Natural killer cell (primary cell): ENCODE results near the gene CDK12. TPM values are rescaled to one million over a fixed set of nuclear protein-coding genes. Genes with fewer than 3 reads are reported as not detected.
"Not testable (repeated sequence)": the region's sequence is repeated elsewhere in the genome, so short reads cannot be mapped to it uniquely, and the experiment has no call there.

ENCODE experiments used
- ATAC-seq, 3 donors: fragments of 150-1000 bp in 2 of 3; fragments of 200-7000 bp in 1 of 3; cut with Tn5 transposase; 1 replicate in 1 of 3; 2 replicates in 2 of 3; pipeline ENCODE4 v1.10.0; 2021; ENCODE audit warnings: mild to moderate bottlenecking in 2 of 3, moderate library complexity in 2 of 3
- DNase-seq, 2 donors: peaks; one replicate each; pipeline versions ENCODE4 v3.0.0 to v3.0.0-alpha.2; 2013 to 2021; ENCODE audit warnings: mixed read lengths in 1 of 2
- H3K27ac ChIP-seq: one replicate; pipeline ENCODE4 v1.5.1; 2013; ENCODE audit warnings: mild to moderate bottlenecking, low read length
- H3K27me3 ChIP-seq: one replicate; pipeline ENCODE4 v1.6.1; 2013; ENCODE audit warnings: low read length; ENCODE audit not compliant: control insufficient read depth, insufficient read depth
- H3K36me3 ChIP-seq: one replicate; pipeline ENCODE4 v1.6.1; 2013; ENCODE audit warnings: low read length; ENCODE audit not compliant: control insufficient read depth, insufficient read depth
- H3K4me1 ChIP-seq: one replicate; pipeline ENCODE4 v1.6.1; 2013; ENCODE audit warnings: low read length; ENCODE audit not compliant: control insufficient read depth, insufficient read depth
- H3K4me3 ChIP-seq: one replicate; pipeline ENCODE4 v1.5.1; 2013; ENCODE audit warnings: low read length
- H3K9me3 ChIP-seq: one replicate; pipeline ENCODE4 v1.6.1; 2013; ENCODE audit warnings: low read length; ENCODE audit not compliant: control insufficient read depth, insufficient read depth
- H3K27ac Mint-ChIP-seq, 2 donors: one replicate each; pipeline ENCODE4 v1.8.0; 2022; ENCODE audit warnings: mild to moderate bottlenecking in 2 of 2, mixed read lengths in 2 of 2, moderate library complexity in 1 of 2
- H3K27me3 Mint-ChIP-seq, 2 donors: one replicate each; pipeline ENCODE4 v1.8.0; 2022; ENCODE audit warnings: low read depth in 2 of 2, mixed read lengths in 2 of 2
- H3K36me3 Mint-ChIP-seq: one replicate; pipeline ENCODE4 v1.8.0; 2022; ENCODE audit warnings: mixed read lengths
- H3K4me1 Mint-ChIP-seq, 2 donors: one replicate each; pipeline ENCODE4 v1.8.0; 2022; ENCODE audit warnings: mixed read lengths in 2 of 2
- H3K4me3 Mint-ChIP-seq: one replicate; pipeline ENCODE4 v1.8.0; 2022; ENCODE audit warnings: mild to moderate bottlenecking, moderate library complexity, mixed read lengths
- H3K9me3 Mint-ChIP-seq, 2 donors: one replicate each; pipeline ENCODE4 v1.8.0; 2022; ENCODE audit warnings: mixed read lengths in 2 of 2
- CTCF ChIP-seq: fragments of 200-600 bp; IDR thresholded peaks from one replicate; pipeline ENCODE4 v1.8.0; 2022; ENCODE audit warnings: antibody characterized with exemption
- WGBS: methylation state at CpG from one replicate; pipeline ENCODE4 v1.1.7; 2013; ENCODE audit warnings: missing lambda C conversion rate; ENCODE audit not compliant: insufficient coverage; 5-methylcytosine and 5-hydroxymethylcytosine counted together
- intact Hi-C: fragments of 100-400 bp; cut with micrococcal nuclease; formaldehyde crosslinking; loops from one replicate; pipeline ENCODE4 v1.14.2; 2022
- total RNA-seq, 4 donors: library from RNA; stranded (reverse); fragments of 120-200 nt in 1 of 4; gene quantifications; one replicate each; pipeline versions ENCODE4 v1.2.3 to v1.2.4, GENCODE V29; 2013 to 2022

Gene CDK12
- total RNA-seq, 3 donors from 2014 or later (not counting 1 experiment from before 2014, with no cell fraction given) = 119 to 129 (median 124) TPM

GRCh38 chr17:39487946-39488345 is 26.7 kb downstream of the CDK12 start:
- Histone ChIP-seq H3K27me3 (no peaks in the 10 kb centered on the region), H3K36me3 (peaks cover 29% of the 10 kb centered on the region), H3K4me3 (no peak overlapping the region), H3K27ac (no peak overlapping the region), H3K9me3 (no peaks in the 10 kb centered on the region), H3K4me1 (no peaks in the 10 kb centered on the region)
- no peaks in the 10 kb centered on the region for H3K27me3 Mint-ChIP-seq
- ATAC-seq (no peak), DNase-seq (no peak)
- no peak for TF ChIP-seq CTCF
- no peak overlapping the region for H3K27ac Mint-ChIP-seq
- intact Hi-C loops = no loop called here
- H3K9me3 Mint-ChIP-seq = no peaks in the 10 kb centered on the region
- H3K4me3 Mint-ChIP-seq = no peak overlapping the region
- peaks cover 0 to 5% of the 10 kb centered on the region in 2 donors for H3K4me1 Mint-ChIP-seq
- H3K36me3 Mint-ChIP-seq = peaks cover 5% of the 10 kb centered on the region
- WGBS = 93% methylated on average over 4 of the region's 4 CpGs

- intact Hi-C loops, H3K27me3 ChIP-seq, H3K27ac Mint-ChIP-seq, DNase-seq, H3K27ac ChIP-seq, H3K9me3 Mint-ChIP-seq, ATAC-seq, H3K4me3 ChIP-seq, H3K27me3 Mint-ChIP-seq, H3K4me3 Mint-ChIP-seq, H3K4me1 Mint-ChIP-seq, H3K9me3 ChIP-seq, H3K4me1 ChIP-seq: not testable (repeated sequence)
- 98% methylated on average over 12 of the region's 12 CpGs for WGBS
- peaks cover 61% of the 10 kb centered on the region for H3K36me3 ChIP-seq
- H3K36me3 Mint-ChIP-seq = peaks cover 16% of the 10 kb centered on the region
These were observed 35.6 kb downstream of the CDK12 start for GRCh38 chr17:39496921-39497320.

DNA sequence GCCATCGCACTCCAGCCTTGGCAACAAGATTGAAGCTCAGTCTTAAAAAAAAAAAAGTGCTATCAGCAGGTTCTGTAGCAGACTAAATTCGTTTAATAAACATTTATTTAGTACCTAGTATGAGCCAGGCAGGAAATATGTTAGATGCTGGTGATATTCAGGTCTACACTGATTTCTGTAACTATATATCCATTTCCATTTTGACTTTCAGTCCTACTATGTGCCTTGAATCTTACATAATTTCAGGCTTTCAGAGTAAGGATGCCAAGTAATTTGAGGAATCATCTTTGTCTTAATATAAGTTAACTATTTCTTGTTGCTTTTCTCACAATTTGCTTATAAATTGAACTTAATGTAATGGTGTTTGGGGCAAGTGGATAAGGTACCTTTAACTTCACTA is 46.2 kb downstream of the CDK12 start:
- H3K4me1 ChIP-seq = no peaks in the 10 kb centered on the region
- WGBS = 97% methylated on average over 2 of the region's 2 CpGs
- H3K9me3 Mint-ChIP-seq = no peaks in the 10 kb centered on the region
- no peak for ATAC-seq
- H3K4me3 ChIP-seq = no peak overlapping the region
- no peak overlapping the region for H3K4me3 Mint-ChIP-seq
- H3K4me1 Mint-ChIP-seq = peaks cover 0 to 6% of the 10 kb centered on the region in 2 donors
- H3K36me3 Mint-ChIP-seq = peaks cover 15% of the 10 kb centered on the region
- H3K27me3 ChIP-seq = no peaks in the 10 kb centered on the region
- H3K27ac ChIP-seq = no peak overlapping the region
- H3K36me3 ChIP-seq = peaks cover 68% of the 10 kb centered on the region
- intact Hi-C loops = no loop called here
- no peaks in the 10 kb centered on the region for H3K27me3 Mint-ChIP-seq
- peak overlapping the region in 1 of 2 donors; percentile 22 for H3K27ac Mint-ChIP-seq
- no peak for DNase-seq
- no peaks in the 10 kb centered on the region for H3K9me3 ChIP-seq
- TF ChIP-seq CTCF = no peak

- Histone ChIP-seq H3K9me3 (no peaks in the 10 kb centered on the region), H3K4me1 (no peaks in the 10 kb centered on the region), H3K27ac (no peak overlapping the region), H3K36me3 (peaks cover 68% of the 10 kb centered on the region), H3K27me3 (no peaks in the 10 kb centered on the region), H3K4me3 (no peak overlapping the region)
- H3K27ac Mint-ChIP-seq = peak overlapping the region in 1 of 2 donors; percentile 63
- no peaks in the 10 kb centered on the region for H3K9me3 Mint-ChIP-seq
- 90% methylated on average over 1 of the region's 2 CpGs for WGBS
- H3K36me3 Mint-ChIP-seq = peaks cover 18% of the 10 kb centered on the region
- H3K27me3 Mint-ChIP-seq = no peaks in the 10 kb centered on the region
- H3K4me3 Mint-ChIP-seq = no peak overlapping the region
- intact Hi-C loops = no loop called here
- no peak for TF ChIP-seq CTCF
- ATAC-seq (no peak), DNase-seq (no peak)
- H3K4me1 Mint-ChIP-seq = peaks cover 6% of the 10 kb centered on the region in 2 donors
These were observed 47.7 kb downstream of the CDK12 start for GRCh38 chr17:39508987-39509386.
